ENCODE results near the gene MAPK13. TPM values are rescaled to one million over a fixed set of nuclear protein-coding genes. Genes with fewer than 3 reads are reported as not detected.

The MAPK13 gene
- total RNA-seq, 1 experiment from 2014 or later: 2.6 TPM

DNA sequence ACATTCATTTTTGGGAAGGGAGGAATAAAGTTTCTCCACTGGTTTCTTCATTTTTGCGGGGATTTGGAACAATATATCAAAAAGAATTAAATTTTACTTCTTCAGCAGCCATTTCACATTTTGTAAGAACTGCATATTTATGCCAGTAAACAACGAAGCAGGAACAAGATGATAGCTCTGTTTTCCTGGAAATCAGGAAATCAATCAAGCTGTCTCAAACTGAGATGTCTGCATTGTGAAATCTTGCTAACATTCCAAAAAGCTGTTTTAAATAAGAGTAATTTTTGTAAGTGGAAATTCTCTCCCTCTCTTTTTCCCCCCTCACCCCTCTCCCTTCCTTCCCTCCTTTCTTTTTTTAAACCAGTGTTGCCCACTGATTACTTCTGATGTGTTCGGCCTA, 20.0 kb downstream of the MAPK13 start:
- no peaks in the 10 kb centered on the region for H3K27me3 ChIP-seq (replicated peaks; ENCODE audit: insufficient read depth, low read depth, low read length, poor library complexity)
- CTCF ChIA-PET: interaction anchor here (0.6 kb wide), 1 partner anchor 905 kb away, joined by 3 read pairs; no protein-coding TSS in a partner anchor
- H3K4me1 ChIP-seq (ENCODE audit: insufficient read depth, low read length, poor library complexity, severe bottlenecking): peaks cover 8% of the 10 kb centered on the region
- no peaks in the 10 kb centered on the region for H3K36me3 ChIP-seq (ENCODE audit: insufficient read depth, low read length, poor library complexity, severe bottlenecking)
- TF ChIP-seq, protein P1, sequence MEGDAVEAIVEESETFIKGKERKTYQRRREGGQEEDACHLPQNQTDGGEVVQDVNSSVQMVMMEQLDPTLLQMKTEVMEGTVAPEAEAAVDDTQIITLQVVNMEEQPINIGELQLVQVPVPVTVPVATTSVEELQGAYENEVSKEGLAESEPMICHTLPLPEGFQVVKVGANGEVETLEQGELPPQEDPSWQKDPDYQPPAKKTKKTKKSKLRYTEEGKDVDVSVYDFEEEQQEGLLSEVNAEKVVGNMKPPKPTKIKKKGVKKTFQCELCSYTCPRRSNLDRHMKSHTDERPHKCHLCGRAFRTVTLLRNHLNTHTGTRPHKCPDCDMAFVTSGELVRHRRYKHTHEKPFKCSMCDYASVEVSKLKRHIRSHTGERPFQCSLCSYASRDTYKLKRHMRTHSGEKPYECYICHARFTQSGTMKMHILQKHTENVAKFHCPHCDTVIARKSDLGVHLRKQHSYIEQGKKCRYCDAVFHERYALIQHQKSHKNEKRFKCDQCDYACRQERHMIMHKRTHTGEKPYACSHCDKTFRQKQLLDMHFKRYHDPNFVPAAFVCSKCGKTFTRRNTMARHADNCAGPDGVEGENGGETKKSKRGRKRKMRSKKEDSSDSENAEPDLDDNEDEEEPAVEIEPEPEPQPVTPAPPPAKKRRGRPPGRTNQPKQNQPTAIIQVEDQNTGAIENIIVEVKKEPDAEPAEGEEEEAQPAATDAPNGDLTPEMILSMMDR (conservative IDR thresholded peaks at IDR 0.05; ENCODE audit: low read depth, low read length): no peak
- DNase-seq (ENCODE audit: low spot score): no peak
- POLR2A ChIA-PET (ENCODE audit: low non-redundant PET): no interaction called here
- intact Hi-C loops (cut with micrococcal nuclease; ENCODE audit: unreplicated experiment): no loop called here
- no peak overlapping the region for H3K4me3 ChIP-seq (ENCODE audit: low read depth, low read length, poor library complexity, severe bottlenecking)
- no peak overlapping the region for H3K27ac ChIP-seq (ENCODE audit: low read depth, low read length, poor library complexity, severe bottlenecking)
- no TSS peak for BruUV-seq (replicated peaks)
- H3K9me3 ChIP-seq (ENCODE audit: low read depth, low read length, poor library complexity, severe bottlenecking): peaks cover 3% of the 10 kb centered on the region

DNA sequence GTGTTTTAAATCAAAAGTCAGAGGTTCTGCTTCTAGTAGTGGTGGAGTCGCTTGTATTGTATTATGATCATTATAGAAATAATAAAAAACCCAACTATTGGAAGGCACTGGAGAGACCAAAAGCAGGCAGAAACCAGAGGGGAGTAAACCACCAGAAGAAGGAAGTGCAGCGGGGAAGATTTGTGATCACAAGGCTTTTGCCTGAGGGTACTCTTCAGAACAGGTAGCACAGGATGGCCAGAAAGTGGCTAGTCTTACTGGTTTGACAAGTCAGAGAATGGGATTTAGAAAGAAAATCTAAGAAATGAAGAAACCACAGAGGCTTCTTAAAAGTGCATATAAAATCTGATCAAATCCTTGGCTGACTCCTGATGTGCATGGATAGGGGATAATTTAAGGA, 24.0 kb downstream of the MAPK13 start:
- Histone ChIP-seq H3K36me3 (ENCODE audit: insufficient read depth, low read length, poor library complexity, severe bottlenecking) (no peaks in the 10 kb centered on the region), H3K27ac (ENCODE audit: low read depth, low read length, poor library complexity, severe bottlenecking) (no peak overlapping the region), H3K9me3 (ENCODE audit: low read depth, low read length, poor library complexity, severe bottlenecking) (peaks cover 7% of the 10 kb centered on the region), H3K4me3 (ENCODE audit: low read depth, low read length, poor library complexity, severe bottlenecking) (no peak overlapping the region), H3K27me3 (replicated peaks; ENCODE audit: insufficient read depth, low read depth, low read length, poor library complexity) (no peaks in the 10 kb centered on the region), H3K4me1 (ENCODE audit: insufficient read depth, low read length, poor library complexity, severe bottlenecking) (peaks cover 8% of the 10 kb centered on the region)
- TF ChIP-seq, protein P1 (conservative IDR thresholded peaks at IDR 0.05; ENCODE audit: low read depth, low read length): no peak
- no peak for TF ChIP-seq EZH2 (IDR thresholded peaks at IDR 0.05; ENCODE audit: borderline replicate concordance, low read depth, low read length, poor library complexity, severe bottlenecking)
- intact Hi-C loops (cut with micrococcal nuclease; ENCODE audit: unreplicated experiment): no loop called here
- BruUV-seq (replicated peaks): no TSS peak
- CTCF ChIA-PET: no interaction called here
- DNase-seq (ENCODE audit: low spot score): no peak
- POLR2A ChIA-PET (ENCODE audit: low non-redundant PET): no interaction called here

DNA sequence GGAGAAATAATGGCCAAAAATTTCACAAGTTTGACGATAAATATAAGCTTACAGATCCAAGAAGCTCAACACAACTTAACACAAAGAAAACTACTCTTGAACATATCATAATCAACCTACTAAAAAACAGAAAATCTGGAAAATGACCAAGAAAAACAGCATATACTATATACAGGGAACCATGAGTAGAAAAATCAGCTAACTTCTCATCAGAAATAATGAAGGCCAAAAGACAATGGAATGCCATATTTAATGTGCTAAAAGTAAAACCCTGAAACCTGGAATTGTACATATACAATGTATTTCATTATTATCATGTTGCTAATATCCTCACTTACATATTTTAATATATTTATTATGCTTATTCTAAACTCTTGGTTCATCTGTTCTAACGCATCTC, 25.3 kb downstream of the MAPK13 start:
- no peaks in the 10 kb centered on the region for H3K27me3 ChIP-seq (replicated peaks; ENCODE audit: insufficient read depth, low read depth, low read length, poor library complexity)
- CTCF ChIA-PET: no interaction called here
- BruUV-seq (replicated peaks): no TSS peak
- H3K36me3 ChIP-seq (ENCODE audit: insufficient read depth, low read length, poor library complexity, severe bottlenecking): no peaks in the 10 kb centered on the region
- no peak for TF ChIP-seq EZH2 (IDR thresholded peaks at IDR 0.05; ENCODE audit: borderline replicate concordance, low read depth, low read length, poor library complexity, severe bottlenecking)
- TF ChIP-seq, protein P1 (conservative IDR thresholded peaks at IDR 0.05; ENCODE audit: low read depth, low read length): no peak
- H3K27ac ChIP-seq (ENCODE audit: low read depth, low read length, poor library complexity, severe bottlenecking): no peak overlapping the region
- intact Hi-C loops (cut with micrococcal nuclease; ENCODE audit: unreplicated experiment): no loop called here
- H3K9me3 ChIP-seq (ENCODE audit: low read depth, low read length, poor library complexity, severe bottlenecking): peaks cover 7% of the 10 kb centered on the region
- no peak for DNase-seq (ENCODE audit: low spot score)
- H3K4me3 ChIP-seq (ENCODE audit: low read depth, low read length, poor library complexity, severe bottlenecking): no peak overlapping the region
- peaks cover 3% of the 10 kb centered on the region for H3K4me1 ChIP-seq (ENCODE audit: insufficient read depth, low read length, poor library complexity, severe bottlenecking)
- POLR2A ChIA-PET (ENCODE audit: low non-redundant PET): no interaction called here
